ENCODE results near the gene PRPF6. TPM values are rescaled to one million over a fixed set of nuclear protein-coding genes. Genes with fewer than 3 reads are reported as not detected.

Gene PRPF6
- total RNA-seq, 2 experiments from 2014 or later: 45.1 to 73.7 TPM

- DNase-seq (ENCODE audit: low spot score): no peak
- POLR2A ChIA-PET: interaction anchor here (0.6 kb wide), 1 partner anchor 50 kb away, joined by 3 read pairs; no protein-coding TSS in a partner anchor
- Histone ChIP-seq H3K79me2 (ENCODE audit: insufficient read depth, low read depth, low read length) (no peaks in the 10 kb centered on the region), H3K9me2 (ENCODE audit: insufficient read depth, low read length) (no peaks in the 10 kb centered on the region), H3K4me1 (ENCODE audit: insufficient read depth, low read length, poor library complexity, severe bottlenecking) (peaks cover 18% of the 10 kb centered on the region), H3K27ac (ENCODE audit: low read depth, low read length, poor library complexity, severe bottlenecking) (no peak overlapping the region), H3K36me3 (ENCODE audit: insufficient read depth, low read length) (no peaks in the 10 kb centered on the region), H3K4me2 (ENCODE audit: low read length) (no peak overlapping the region), H2AFZ (ENCODE audit: low read length) (no peak overlapping the region), H3K4me3 (ENCODE audit: low read depth, low read length, poor library complexity, severe bottlenecking) (no peak overlapping the region), H4K20me1 (ENCODE audit: insufficient read depth, low read length) (no peaks in the 10 kb centered on the region), H3K9me3 (ENCODE audit: low read length) (no peaks in the 10 kb centered on the region)
- TF ChIP-seq CTCF (conservative IDR thresholded peaks at IDR 0.05; ENCODE audit: low read length) (no peak), EZH2phosphoT487 (IDR thresholded peaks at IDR 0.05; ENCODE audit: borderline replicate concordance, low read depth, low read length) (no peak)
- intact Hi-C loops (cut with micrococcal nuclease; ENCODE audit: unreplicated experiment): no loop called here
- CTCF ChIA-PET (ENCODE audit: unreplicated experiment): no interaction called here
- BruUV-seq (replicated peaks): no TSS peak
Observed at GRCh38 chr20:63961664-63962425, 19.1 kb upstream of the PRPF6 start.

GRCh38 chr20:63962426-63963347 is 18.2 kb upstream of the PRPF6 start:
- Histone ChIP-seq H3K36me3 (ENCODE audit: insufficient read depth, low read length) (no peaks in the 10 kb centered on the region), H4K20me1 (ENCODE audit: insufficient read depth, low read length) (no peaks in the 10 kb centered on the region), H3K4me2 (ENCODE audit: low read length) (no peak overlapping the region), H3K79me2 (ENCODE audit: insufficient read depth, low read depth, low read length) (no peaks in the 10 kb centered on the region), H3K4me1 (ENCODE audit: insufficient read depth, low read length, poor library complexity, severe bottlenecking) (peaks cover 10% of the 10 kb centered on the region), H3K9me3 (ENCODE audit: low read length) (no peaks in the 10 kb centered on the region), H3K27ac (ENCODE audit: low read depth, low read length, poor library complexity, severe bottlenecking) (no peak overlapping the region), H3K4me3 (ENCODE audit: low read depth, low read length, poor library complexity, severe bottlenecking) (no peak overlapping the region), H3K9me2 (ENCODE audit: insufficient read depth, low read length) (no peaks in the 10 kb centered on the region), H2AFZ (ENCODE audit: low read length) (no peak overlapping the region)
- intact Hi-C loops (cut with micrococcal nuclease; ENCODE audit: unreplicated experiment): no loop called here
- POLR2A ChIA-PET: no interaction called here
- DNase-seq (ENCODE audit: low spot score): no peak
- BruUV-seq (replicated peaks): no TSS peak
- CTCF ChIA-PET (ENCODE audit: unreplicated experiment): no interaction called here
- TF ChIP-seq EZH2phosphoT487 (IDR thresholded peaks at IDR 0.05; ENCODE audit: borderline replicate concordance, low read depth, low read length) (no peak), CTCF (conservative IDR thresholded peaks at IDR 0.05; ENCODE audit: low read length) (no peak)
